HG03571 (cell line): Measurements from ENCODE around the gene DIP2C.
A peak's percentile ranks its signal among the peaks of the same experiment; 100 is the strongest.
"Not testable (repeated sequence)": the region's sequence is repeated elsewhere in the genome, so short reads cannot be mapped to it uniquely, and the experiment has no call there.

Experiments used
- ATAC-seq: cut with Tn5 transposase; IDR thresholded peaks from one replicate; pipeline ENCODE4 v1.9.1; 2021; ENCODE audit not compliant: unreplicated experiment

The DIP2C gene

DNA sequence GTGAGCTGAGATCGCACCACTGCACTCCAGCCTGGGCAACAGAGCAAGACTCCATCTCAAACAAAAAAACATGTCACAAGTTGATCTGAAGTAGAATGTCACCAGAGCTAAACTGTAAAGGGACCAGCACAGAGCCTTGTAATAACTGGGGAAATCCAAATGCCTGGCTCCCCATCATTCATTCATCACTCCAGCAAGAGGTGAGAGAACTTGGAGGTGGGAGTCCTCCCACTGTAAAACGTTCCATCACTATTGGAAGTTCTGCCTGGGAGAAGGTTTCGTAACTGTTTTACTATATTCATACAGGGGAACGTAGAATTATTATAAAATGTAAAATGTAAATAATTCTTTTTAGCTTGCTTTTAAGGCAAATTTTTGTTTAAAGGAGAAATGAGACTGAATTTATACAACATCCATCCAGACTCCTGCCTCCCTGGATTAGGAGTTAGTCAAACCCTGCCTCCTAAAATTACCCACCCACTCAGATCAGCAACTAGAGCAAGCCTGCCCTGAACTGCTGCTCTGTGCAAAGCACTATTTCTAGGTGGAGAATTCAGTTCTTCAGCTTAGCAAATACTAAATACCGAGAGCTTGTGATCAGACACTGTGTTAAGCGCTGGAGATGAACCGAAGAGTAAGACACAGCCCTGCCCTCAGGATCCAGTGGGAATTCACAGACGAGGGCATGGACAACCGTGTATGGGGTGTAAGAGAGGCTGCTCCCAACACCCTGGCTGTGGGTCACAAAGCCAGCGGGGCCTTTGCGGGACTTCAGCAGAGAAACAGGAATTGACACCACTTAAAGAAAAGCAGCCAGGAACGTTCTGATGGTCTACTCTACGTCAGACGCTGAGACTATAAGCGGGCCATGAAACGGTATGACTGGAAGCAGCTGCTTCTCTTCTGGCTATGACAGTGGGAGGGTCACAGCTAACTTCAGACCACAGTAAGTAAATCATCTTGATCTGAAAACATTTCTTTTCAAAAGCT lies 345.9 kb downstream of the DIP2C start:
- ATAC-seq, result no peak

DNA sequence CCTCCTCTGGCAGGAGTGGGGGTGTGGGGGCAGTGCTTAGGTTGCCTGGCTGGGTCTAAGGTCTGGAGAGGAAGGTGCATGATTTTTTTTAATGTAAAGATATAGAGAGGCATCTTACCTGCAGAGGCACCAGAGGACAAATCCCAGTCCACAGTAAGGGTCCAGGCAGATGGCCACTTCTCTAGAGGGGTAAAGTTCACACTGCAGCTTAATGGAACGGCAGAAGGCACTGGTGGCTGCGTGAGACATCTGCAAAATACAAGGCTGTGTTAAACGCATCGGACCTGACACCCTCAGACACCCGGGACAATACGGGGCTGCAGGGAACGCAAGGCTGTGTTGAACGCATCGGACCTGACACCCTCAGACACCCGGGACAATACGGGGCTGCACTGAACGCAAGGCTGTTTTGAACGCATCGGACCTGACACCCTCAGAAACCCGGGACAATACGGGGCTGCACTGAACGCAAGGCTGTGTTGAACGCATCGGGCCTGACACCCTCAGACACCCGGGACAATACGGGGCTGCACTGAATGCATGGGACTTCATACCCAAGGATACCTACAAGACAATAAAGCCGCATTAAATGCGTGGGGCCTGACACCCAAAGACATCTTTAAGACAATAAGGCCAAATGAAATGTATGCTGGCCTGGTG lies 348.3 kb downstream of the DIP2C start:
- ATAC-seq, result no peak

DNA sequence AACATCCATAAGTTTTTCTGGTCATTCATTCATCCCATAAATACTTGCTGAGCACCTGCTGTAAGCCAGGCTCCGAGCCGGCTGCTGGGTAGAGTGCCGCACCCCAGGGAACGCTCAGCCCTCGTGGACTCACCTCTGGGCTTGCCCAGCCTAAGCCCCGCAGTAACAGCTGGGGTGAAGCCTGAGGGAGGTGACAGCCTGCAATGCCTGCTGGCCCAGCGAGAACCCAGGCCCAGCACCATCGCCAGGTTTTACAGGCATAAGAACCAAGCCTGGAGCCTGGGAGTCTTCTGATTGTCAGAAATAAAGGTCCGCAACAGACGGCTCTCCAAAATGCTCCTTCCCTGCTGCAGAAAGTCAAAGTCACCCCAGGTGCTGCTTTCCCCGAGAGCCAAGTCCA lies 348.8 kb downstream of the DIP2C start:
- ATAC-seq, result no peak

DNA sequence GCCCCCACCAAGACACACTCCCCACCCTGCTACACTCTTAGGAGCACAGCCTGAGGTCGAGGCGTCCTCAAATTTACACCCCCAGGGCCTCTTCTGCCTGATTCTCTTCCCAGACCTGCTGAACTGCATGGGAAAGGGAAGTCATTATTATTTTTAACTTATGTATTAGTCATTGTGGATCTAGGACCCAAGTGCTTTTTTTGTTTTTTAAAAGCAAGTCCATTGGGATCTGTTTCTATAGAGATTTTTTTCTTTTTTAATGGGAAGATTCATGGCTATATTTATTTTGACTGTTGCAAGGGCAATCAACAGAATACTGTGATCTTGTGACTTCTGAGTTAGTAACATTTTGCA lies 350.5 kb downstream of the DIP2C start:
- ATAC-seq, result no peak

DNA sequence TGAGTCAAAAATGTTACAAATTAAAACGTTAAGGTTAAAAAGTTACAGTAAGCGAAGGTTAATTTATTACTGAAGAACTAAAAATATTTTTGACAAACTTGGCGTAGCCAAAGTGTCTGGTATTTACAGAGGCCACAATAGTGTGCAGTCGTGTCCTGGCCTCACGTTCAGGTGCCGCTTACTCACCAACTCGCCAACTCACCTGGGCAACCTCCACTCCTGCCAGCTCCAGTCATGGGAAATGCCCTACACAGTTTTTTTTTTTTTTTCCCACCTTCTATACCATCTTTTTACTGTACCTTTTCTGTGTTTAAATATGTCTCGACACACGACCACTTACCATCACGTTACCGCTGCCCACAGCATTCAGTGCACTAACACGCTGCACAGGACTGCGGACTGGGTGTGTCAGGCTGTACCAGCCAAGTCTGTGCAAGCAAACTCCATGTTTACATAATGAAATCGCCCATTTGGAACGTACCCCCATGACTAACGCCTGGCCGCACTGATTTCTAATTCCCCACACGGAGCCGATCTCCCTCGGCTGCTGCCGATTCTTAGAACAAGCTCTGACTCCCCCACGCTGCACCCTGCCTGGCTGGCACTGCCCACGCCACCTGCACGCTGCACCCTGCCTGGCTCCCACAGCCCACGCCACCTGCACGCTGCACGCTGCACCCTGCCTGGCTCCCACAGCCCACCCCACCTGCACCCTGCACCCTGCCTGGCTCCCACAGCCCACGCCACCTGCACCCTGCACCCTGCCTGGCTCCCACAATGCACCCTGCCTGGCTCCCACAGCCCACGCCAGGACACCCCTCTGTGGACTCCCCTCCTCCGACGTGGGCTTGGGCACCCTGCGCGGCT lies 351.1 kb downstream of the DIP2C start:
- ATAC-seq, result no peak

DNA sequence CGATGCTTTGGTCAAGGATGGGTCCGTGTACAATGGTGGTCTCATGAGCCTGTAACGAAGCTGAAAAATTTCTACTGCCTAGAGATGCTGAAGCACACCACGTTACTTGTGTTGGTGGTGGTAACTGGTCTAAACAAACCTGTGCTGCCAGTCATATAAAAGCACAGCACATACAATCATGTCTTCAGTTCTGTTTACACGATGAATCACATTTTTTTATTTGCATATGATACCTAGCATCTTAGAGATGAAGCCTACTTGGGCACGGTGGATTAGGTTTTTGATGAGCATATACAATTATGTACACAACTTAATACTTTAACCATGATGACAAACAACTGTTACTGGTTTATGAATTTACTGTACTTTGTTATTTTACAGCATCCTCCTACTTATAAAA lies 353.2 kb downstream of the DIP2C start:
- no peak for ATAC-seq

DNA sequence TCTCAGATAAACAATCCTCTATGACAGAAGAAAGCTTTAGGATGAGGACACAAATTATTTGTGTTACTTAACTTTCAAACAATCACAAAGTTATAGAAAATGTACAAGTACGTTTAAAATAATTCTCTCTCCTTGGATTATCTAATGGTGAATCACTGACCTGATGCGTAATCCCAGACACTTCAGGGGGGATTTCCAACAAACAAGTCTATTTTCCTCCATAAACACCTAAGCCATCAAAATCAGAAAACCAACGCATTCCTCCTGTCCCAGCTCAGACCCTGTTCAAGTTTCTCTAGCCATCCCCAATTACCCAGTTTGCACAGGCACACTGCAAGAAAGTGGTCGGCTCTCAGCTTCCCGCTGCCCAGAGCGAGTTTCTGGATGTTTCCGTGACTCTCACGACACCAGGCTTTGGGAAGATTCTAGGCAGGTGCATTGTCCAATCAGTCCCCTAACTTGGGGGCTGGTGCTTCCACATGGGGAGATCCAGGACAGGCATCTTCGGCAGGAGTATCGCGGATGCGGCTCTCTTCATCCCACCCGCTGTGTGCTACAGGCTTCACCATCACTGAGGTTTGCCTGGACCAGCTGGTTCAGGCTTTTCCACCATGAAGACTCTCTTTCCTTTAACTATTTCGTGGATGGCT lies 354.2 kb downstream of the DIP2C start:
- ATAC-seq, result no peak

DNA sequence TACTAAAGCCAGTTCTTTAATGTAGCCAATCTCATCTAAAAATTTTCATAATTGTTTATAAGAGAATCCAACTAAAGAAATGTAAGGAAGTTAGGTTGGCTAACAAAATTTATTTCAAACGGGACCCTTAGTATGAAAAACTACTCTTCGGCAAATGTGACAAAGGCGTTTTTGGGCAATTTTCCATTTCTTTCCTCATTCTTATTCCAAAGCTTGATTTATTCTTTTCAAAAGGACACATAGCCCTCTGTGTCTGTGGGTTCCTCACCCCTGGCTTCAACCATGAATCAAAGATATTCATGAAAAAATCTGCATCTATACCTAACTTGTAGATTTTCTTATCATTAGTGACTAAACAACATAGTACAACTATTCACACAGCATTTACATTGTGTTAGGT lies 358.3 kb downstream of the DIP2C start:
- ATAC-seq, result no peak

DNA sequence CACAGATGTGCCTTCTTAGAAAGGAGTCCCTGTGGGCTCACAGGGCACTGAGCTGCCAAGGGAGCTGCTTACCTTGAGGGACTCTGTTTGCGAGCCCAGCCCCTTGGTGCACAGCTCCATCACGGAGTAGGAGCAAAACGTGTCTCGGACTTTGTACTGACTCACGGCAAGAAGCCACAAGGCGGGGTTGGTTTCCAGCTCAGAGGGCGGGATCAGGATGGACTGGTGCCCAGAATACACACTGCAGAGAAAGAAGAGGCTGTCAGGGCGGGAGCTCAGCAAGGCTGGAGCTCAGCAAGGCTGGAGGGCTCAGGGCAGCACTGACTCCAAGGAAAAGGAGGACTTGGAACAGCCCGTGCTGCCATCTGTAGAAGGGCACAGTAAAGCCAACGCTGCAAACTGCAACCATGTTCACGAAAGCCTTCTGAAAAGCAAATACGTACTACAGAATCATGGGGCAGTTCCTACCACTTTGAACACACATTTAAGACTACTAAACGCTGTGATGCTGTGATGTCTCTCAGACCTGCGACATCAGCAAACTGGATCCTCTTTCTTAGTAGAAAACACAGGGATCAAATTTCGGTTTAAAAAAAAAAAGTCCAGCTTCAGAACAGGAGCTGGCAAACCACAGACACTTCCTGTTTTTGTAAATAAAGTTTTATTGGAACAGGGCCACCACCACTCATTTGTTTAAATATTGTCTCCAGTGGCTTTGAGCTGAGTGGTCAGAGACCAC lies 359.9 kb downstream of the DIP2C start:
- ATAC-seq, result no peak

DNA sequence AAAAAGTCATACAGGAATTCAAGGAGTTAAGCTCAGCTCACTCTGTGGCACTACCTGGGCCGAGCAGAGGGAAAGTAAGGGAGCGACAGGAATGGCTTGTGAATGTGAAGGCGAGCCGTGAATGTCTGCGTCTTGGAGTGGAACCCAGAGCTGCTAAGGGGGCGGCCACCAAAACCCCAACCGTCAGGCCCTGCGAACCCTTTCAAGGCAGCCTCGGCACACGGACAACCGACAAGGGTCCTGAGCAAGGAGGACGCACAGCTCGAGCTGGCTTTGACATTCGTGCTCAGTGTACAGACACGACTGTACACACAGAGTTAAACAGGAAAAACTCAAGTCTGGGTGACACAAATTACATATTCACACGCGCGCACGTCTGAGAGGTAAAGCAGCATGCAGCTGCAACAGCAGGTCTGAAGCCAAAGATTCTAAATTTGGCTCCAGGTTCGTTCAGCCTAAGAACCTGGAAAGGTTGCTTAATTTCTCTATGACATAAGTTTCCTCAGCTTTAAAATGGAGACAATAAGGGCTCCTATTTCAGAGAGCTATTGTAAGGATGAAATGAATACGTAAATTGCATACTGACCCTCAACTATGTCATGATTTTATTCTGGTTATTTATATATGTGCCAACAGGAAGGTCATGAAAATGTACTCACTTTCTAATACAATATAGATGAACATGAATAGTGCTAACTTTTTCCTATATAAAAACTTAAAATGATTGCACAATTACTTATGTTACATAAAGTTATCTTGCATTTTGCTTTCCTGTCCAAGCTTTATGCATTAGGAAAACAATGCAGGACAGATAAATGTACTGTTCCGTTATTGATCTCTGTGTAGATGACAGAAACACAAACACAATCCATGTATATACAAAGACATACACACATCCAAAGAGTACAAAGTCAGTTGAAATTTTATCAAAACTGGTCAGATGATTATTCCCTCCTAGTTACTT lies 361.3 kb downstream of the DIP2C start:
- no peak for ATAC-seq

DNA sequence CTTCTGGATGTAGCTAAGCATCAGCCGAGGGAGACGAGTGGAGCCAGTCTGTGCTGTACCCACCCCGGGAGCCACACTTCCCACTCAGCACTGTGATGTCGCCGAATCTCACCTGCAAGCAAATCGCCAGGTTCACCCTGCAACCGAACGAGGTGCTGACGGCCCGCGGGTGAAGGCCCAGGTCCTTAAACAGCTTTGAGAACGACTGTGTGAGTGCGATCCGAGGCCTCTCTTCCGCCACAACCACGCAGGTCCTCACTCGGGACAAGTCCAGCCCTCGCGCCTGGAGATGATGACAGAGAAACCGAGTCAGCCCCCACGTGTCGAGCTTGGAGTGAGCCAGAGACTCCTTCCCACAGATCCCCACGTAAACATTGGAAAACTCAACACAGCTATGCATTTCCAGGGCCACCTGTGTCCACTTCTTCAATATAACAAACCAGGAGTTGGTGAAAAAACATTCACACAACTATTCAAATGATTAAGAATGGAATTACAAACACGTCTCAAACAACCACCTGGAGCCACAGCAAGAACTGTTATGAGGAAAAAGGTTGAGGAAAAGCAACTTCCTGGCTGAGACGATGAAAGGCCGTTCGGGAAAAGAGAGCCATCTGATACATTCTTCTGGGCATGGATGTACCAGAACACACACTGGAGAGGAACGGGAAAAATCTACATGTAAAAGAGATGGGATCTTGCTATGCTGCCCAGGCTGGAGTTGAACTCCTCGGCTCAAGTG lies 362.4 kb downstream of the DIP2C start:
- ATAC-seq, result no peak

DNA sequence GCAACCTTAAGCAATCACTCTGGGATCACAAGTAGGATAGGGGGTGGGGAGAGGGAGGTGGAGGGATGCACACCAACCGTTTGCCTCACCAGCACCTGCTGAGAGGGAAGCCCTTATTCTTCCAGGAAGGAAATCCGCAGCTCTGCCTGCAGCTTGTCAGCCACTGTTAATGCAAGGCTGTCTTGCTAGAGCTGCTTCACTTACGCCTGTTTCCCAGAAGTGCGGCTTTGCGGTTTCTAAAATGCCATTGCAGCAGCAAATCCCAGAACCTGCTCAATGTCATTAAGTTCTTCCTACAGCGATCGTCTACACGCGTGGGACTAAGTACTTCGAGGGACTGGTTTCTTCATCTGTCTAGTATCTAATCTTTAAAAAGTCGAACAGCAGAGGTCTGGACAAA lies 363.1 kb downstream of the DIP2C start:
- no peak for ATAC-seq

DNA sequence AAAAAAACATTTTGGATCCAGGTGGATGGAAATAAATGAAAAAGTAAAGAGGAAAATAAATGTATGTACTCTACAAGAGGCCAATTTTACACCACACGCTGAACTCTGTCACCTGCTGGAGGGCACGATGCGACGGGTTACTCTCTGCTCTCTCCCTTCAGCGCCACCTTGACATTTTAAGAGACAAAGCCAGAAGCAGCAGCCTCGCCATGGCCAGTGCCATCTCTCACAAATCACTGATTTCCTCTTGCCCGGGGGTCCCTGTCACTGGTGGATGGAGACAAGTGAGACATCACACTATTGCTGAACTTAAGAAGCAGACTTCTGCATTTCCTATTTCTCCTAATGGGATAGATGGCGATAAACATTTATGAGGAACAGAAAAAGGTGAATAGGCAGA lies 364.2 kb downstream of the DIP2C start:
- ATAC-seq, result no peak

DNA sequence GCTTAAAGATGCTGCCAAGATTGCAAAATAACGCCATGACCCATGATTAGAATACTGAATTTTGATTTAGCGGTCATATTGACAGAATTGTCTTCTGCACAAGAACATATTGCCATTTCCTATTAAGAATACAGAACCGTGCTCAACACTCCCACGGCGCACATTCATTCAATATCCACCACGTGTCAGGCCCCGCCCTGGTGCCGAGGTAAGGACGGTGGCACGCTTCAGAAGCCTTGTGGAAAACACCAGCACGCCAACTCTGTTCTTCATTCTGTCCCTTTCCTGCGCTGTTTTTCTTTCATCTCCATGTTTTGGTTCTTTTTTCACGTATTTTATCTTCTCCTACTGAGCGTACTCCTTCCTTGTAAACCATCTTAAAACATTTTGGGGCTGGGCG lies 364.9 kb downstream of the DIP2C start:
- no peak for ATAC-seq

DNA sequence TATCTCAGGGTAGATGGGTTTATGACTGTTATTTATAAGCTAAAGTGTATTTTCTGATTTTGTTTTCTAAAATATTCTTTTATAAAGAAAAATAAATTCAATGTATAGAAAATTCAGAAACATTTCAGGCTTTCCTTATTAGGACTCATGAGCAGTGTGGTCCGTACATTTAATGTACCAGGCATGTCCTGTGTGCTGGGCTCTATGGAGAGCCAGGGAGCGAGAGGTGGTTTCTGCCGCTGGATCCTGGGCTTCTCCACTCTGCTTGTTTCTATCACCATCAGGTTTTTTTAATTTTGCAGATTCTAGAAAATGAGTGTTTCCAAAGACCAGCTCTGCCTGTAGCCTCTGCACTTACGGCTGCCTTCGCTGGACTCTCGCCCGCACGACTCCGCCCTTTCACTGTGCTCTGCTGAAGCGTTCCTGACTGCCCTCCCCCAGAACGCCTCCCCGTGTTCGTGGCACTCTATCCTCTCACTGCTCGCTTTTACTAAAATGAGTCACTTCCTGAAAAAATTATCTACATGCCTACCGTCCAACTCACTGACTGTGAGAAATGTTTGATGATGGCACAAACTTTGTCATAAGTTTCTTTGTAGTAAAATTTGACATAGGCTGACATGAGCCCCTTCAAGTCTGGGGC lies 365.7 kb downstream of the DIP2C start:
- ATAC-seq, result peak; percentile 77

DNA sequence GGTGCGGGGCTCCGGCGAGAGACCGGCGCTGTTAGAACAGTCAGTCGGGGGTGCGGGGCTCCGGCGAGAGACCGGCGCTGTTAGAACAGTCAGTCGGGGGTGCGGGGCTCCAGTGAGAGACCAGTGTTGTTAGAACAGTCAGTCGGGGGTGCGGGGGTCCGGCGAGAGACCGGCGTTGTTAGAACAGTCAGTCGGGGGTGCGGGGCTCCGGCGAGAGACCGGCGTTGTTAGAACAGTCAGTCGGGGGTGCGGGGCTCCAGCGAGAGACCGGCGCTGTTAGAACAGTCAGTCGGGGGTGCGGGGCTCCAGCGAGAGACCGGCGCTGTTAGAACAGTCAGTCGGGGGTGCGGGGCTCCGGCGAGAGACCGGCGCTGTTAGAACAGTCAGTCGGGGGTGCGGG lies 366.4 kb downstream of the DIP2C start:
- ATAC-seq, result not testable (repeated sequence)

DNA sequence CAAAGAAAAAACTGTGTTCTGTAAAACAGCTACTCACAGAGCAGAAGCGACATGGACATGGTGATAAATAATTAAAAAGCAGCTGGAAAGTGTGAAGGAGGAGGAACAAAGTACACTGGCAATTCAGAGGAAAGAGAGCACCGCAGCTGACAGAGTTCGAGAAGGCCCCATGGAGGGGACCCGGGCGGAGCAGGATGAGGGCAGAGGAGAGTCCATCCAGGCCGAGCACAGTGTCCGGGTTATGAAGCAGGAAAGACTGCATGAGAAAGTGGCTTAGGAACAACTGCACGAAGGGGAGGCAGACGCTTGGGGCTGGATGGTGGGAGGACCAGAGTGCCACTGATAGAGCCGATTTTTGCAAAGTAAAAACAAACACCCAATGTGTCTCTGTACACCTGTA lies 368.7 kb downstream of the DIP2C start:
- no peak for ATAC-seq

DNA sequence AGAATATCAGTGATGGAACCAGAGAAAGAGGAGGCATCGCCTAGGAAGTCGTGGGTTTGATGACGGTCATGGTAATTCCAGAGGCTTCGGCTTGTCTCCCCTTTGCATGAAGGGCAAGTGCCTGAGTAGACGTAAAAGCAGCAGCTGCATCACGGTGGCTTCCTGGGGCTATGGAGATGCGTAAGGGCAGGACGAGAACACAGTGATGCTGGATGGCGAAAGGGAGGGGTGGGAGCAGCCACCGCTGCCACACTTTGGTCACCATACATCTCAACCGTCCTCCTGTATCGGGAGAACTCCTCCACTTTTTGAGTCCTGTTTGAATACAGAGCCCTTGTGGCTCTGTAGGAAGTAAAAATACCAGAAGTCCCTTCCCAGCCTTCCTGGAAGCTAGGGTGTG lies 371.5 kb downstream of the DIP2C start:
- no peak for ATAC-seq
